Upper lobe of right lung (tissue), 1 donor: Measurements from ENCODE around the gene PDLIM5. TPM values are rescaled to one million over a fixed set of nuclear protein-coding genes. Genes with fewer than 3 reads are reported as not detected.
"Not testable (repeated sequence)": the region's sequence is repeated elsewhere in the genome, so short reads cannot be mapped to it uniquely, and the experiment has no call there.

Experiments used
- ATAC-seq: fragments of 200-7000 bp; cut with Tn5 transposase; one replicate; pipeline ENCODE4 v1.9.1; 2020; ENCODE audit warnings: mild to moderate bottlenecking, moderate library complexity
- DNase-seq: peaks from one replicate; pipeline ENCODE4 v3.0.0-alpha.2; 2020
- H3K27ac ChIP-seq: fragments of 200-600 bp; one replicate; pipeline ENCODE4 v1.8.0; 2022
- H3K27me3 ChIP-seq: fragments of 200-600 bp; one replicate; pipeline ENCODE4 v1.8.0; 2022; ENCODE audit warnings: mild to moderate bottlenecking
- H3K36me3 ChIP-seq: fragments of 200-600 bp; one replicate; pipeline ENCODE4 v1.8.0; 2022
- H3K4me1 ChIP-seq: fragments of 200-600 bp; one replicate; pipeline ENCODE4 v1.8.0; 2022
- H3K4me3 ChIP-seq: fragments of 200-600 bp; one replicate; pipeline ENCODE4 v1.8.0; 2022; ENCODE audit warnings: mild to moderate bottlenecking
- H3K9me3 ChIP-seq: fragments of 200-600 bp; one replicate; pipeline ENCODE4 v1.8.0; 2022
- CTCF ChIP-seq: fragments of 200-600 bp; IDR thresholded peaks from one replicate; pipeline ENCODE4 v1.8.0; 2022; ENCODE audit warnings: antibody characterized with exemption
- intact Hi-C: fragments of 100-400 bp; cut with DNase I; formaldehyde crosslinking; loops from one replicate; pipeline ENCODE4 v1.11.0; 2022
- long read RNA-seq: library from polyadenylated mRNA; unstranded; transcript quantifications from one replicate; pipeline ENCODE4 v2.0.0, GENCODE V29; 2021
- total RNA-seq: library from RNA; stranded (reverse); fragmentation: NEBNext Ultra II Directional; extraction: Animal tissue kit (Norgen Biotek cat#: 25700); gene quantifications from one replicate; pipeline ENCODE4 v1.2.1, GENCODE V29; 2021
- donor health status: DM: no; HTN: yes; CAD: no; lungs with severe emphysema.

PDLIM5 gene
- total RNA-seq, result 82.8 TPM
- long read RNA-seq, full-length matches to known transcripts, result 50 of 82 reads
- long read RNA-seq, partial matches to known transcripts, result 12 of 82 reads
- long read RNA-seq, other reads (novel, unspliced or antisense), result 20 of 82 reads

DNA sequence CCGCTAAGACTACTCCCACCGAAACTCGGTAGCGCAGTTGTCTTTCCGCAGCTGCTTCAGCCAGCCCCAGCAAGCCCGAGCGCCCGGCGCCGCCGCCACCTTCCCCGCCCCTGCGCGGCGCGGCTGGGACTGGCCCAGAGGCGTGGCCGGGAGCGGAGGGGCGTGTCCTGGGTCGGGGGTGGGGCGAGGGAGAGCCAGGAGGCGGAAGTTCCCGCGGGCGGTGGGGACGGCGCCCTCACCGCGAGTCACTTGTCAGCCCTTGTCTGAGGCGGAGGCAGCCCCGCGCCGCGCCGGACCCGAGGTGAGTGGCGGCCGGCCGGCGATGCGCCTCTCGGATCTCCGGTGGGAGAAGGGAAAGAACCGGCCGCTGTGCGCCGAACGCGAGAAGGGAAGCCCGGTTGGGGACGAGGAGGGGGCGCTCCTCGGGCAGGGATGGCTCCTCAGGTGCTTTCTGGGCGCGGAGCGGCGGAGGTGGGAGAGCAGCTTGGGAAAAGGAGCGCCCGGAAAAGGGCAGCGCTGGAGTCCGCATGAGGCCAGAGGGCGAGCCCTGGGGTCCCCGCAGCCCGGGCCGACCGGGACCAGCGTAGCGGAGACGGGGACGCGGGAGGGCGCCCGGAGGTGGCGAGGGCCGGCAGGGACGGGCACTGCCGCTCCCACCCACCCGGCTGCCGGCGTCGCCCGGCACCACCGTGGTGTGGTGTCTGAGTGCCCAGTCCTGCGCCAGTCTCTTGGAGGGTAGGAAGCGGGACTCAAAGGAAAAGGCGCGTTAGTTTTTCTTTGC is at the start of gene PDLIM5:
Gene PDLIM5 (plus strand): TSS at position 248 of the 781 bp plus-strand sequence. CDS start 3,347 bp downstream, outside the sequence.
- H3K4me1 ChIP-seq, result peaks cover 10% of the 10 kb centered on the region
- peak within 1 kb of the TSS; percentile 96 for H3K4me3 ChIP-seq
- H3K36me3 ChIP-seq, result peaks cover 12% of the 10 kb centered on the region
- no peak for TF ChIP-seq CTCF
- no peaks in the 10 kb centered on the region for H3K9me3 ChIP-seq
- intact Hi-C loops, result no loop called here
- DNase-seq (peak; percentile 94), ATAC-seq (peak; percentile 99)
- H3K27ac ChIP-seq, result peak within 1 kb of the TSS; percentile 96
- no peaks in the 10 kb centered on the region for H3K27me3 ChIP-seq

- ATAC-seq, H3K9me3 ChIP-seq, H3K4me3 ChIP-seq, H3K36me3 ChIP-seq, H3K4me1 ChIP-seq, intact Hi-C loops, H3K27ac ChIP-seq, DNase-seq, H3K27me3 ChIP-seq: not testable (repeated sequence)
These were observed 49.3 kb upstream of the PDLIM5 start for GRCh38 chr4:94402439-94402838.

- Histone ChIP-seq H3K36me3 (no peaks in the 10 kb centered on the region), H3K4me3 (no peak overlapping the region), H3K9me3 (no peaks in the 10 kb centered on the region), H3K4me1 (no peaks in the 10 kb centered on the region), H3K27me3 (no peaks in the 10 kb centered on the region), H3K27ac (no peak overlapping the region)
- DNase-seq (no peak), ATAC-seq (no peak)
- TF ChIP-seq CTCF, result no peak
- intact Hi-C loops, result no loop called here
These were observed 48.0 kb upstream of the PDLIM5 start for GRCh38 chr4:94403751-94404150.

GRCh38 chr4:94406668-94407437 is 44.9 kb upstream of the PDLIM5 start:
- peak; percentile 90 for ATAC-seq
- Histone ChIP-seq H3K27me3 (no peaks in the 10 kb centered on the region), H3K27ac (no peak overlapping the region), H3K9me3 (no peaks in the 10 kb centered on the region), H3K4me1 (no peaks in the 10 kb centered on the region), H3K4me3 (no peak overlapping the region), H3K36me3 (no peaks in the 10 kb centered on the region)
- TF ChIP-seq CTCF, result peak; percentile 94
- intact Hi-C loops, result loop anchor here (5.0 kb wide), 1 partner anchor 190 kb away; no protein-coding TSS in a partner anchor
- DNase-seq, result no peak

- Histone ChIP-seq H3K4me1 (peaks cover under 1% of the 10 kb centered on the region), H3K27me3 (no peaks in the 10 kb centered on the region), H3K36me3 (no peaks in the 10 kb centered on the region), H3K9me3 (no peaks in the 10 kb centered on the region), H3K4me3 (no peak overlapping the region), H3K27ac (no peak overlapping the region)
- ATAC-seq (no peak), DNase-seq (no peak)
- TF ChIP-seq CTCF, result no peak
- intact Hi-C loops, result loop anchor here (5.0 kb wide), 1 partner anchor 189 kb away; no protein-coding TSS in a partner anchor
These were observed 43.9 kb upstream of the PDLIM5 start for GRCh38 chr4:94407846-94408245.
